HCT116 (cell line): ENCODE data around the gene LDLRAD4. TPM values are rescaled to one million over a fixed set of nuclear protein-coding genes. Genes with fewer than 3 reads are reported as not detected.

Experiments used
- ATAC-seq: fragments of 200-7000 bp; cut with Tn5 transposase; 2 replicates; pipeline ENCODE4 v1.9.1; 2020; ENCODE audit warnings: mild to moderate bottlenecking, moderate library complexity
- BruUV-seq: library from RNA; stranded (reverse); fragments of 400-500 nt; replicated peaks from 2 replicates; lab custom pipeline; 2021; lab: Mats Ljungman, UMichigan
- CTCF ChIA-PET: fragments of 300-600 bp; sonication (Branson Sonifier 250); formaldehyde crosslinking; loops from one replicate; lab custom pipeline; 2021; ENCODE audit warnings: antibody characterized with exemption; lab: Charles Lee
- POLR2A ChIA-PET: fragments of 300-600, 350-600 bp; sonication (Branson Sonifier 250); formaldehyde crosslinking; loops from one replicate; lab custom pipeline; 2021; ENCODE audit warnings: antibody characterized with exemption; lab: Charles Lee
- RAD21 ChIA-PET, 2 experiments: fragments of 300-600 bp; sonication (Branson Sonifier 250); formaldehyde crosslinking; loops; one replicate each; lab custom pipeline; 2023; ENCODE audit warnings: low total read pairs in 2 of 2; ENCODE audit not compliant: uncharacterized antibody in 2 of 2, unreplicated experiment in 2 of 2, low non-redundant PET in 1 of 2; lab: Charles Lee
- DNase-seq: peaks from one replicate; pipeline ENCODE4 v3.0.0-alpha.2; 2010; ENCODE audit warnings: low read depth, low spot score
- H2AFZ ChIP-seq: fragments of 200-600 bp; shearing (Covaris generic), sonication (generic); 2 replicates; pipeline ENCODE4 v1.6.1; 2017; ENCODE audit warnings: low read depth, mixed run types, mixed read lengths, antibody characterized with exemption, low read length; ENCODE audit not compliant: poor library complexity, severe bottlenecking
- H3K27ac ChIP-seq: 2 replicates; pipeline ENCODE4 v1.5.1; 2012; ENCODE audit warnings: low read depth, low read length
- H3K27me3 ChIP-seq: fragments of 200-600 bp; sonication (generic); 2 replicates; pipeline ENCODE4 v1.6.1; 2016; ENCODE audit warnings: mixed run types, low read length, mixed read lengths; ENCODE audit not compliant: insufficient read depth
- H3K36me3 ChIP-seq, 2 experiments: fragments of 200-500 bp in 1 of 2; fragments of 200-600 bp in 1 of 2; sonication (Bioruptor generic) in 1 of 2; sonication (generic) in 1 of 2; 2 replicates each; pipeline versions ENCODE4 v1.5.1 to v1.6.1; 2014 to 2016; ENCODE audit warnings: low read length in 2 of 2, inconsistent platforms in 1 of 2, mixed read lengths in 1 of 2, mixed run types in 1 of 2; ENCODE audit not compliant: insufficient read depth in 2 of 2, control insufficient read depth in 1 of 2
- H3K4me1 ChIP-seq, 2 experiments: fragments of 200-600 bp in 1 of 2; sonication (generic) in 1 of 2; 2 replicates each; pipeline versions ENCODE4 v1.5.1 to v1.6.1; 2012 to 2017; ENCODE audit warnings: low read length in 2 of 2, inconsistent platforms in 1 of 2, mild to moderate bottlenecking in 1 of 2, mixed read lengths in 1 of 2, mixed run types in 1 of 2, moderate library complexity in 1 of 2; ENCODE audit not compliant: insufficient read depth in 2 of 2, control insufficient read depth in 1 of 2
- H3K4me2 ChIP-seq: fragments of 200-600 bp; sonication (generic); 2 replicates; pipeline ENCODE4 v1.6.1; 2017; ENCODE audit warnings: mixed run types, low read length, mixed read lengths
- H3K4me3 ChIP-seq, 2 experiments: fragments of 200-600 bp in 1 of 2; sonication (generic) in 1 of 2; replicated peaks in 1 of 2; 2 replicates each; pipeline ENCODE4 v1.5.1; 2011 to 2016; ENCODE audit warnings: low read length in 2 of 2, control low read depth in 1 of 2, low read depth in 1 of 2, mild to moderate bottlenecking in 1 of 2, mixed read lengths in 1 of 2, mixed run types in 1 of 2
- H3K79me2 ChIP-seq: fragments of 200-600 bp; sonication (generic); 2 replicates; pipeline ENCODE4 v1.6.1; 2017; ENCODE audit warnings: mild to moderate bottlenecking, mixed run types, low read length, moderate library complexity, mixed read lengths; ENCODE audit not compliant: insufficient read depth
- H3K9ac ChIP-seq: fragments of 200-600 bp; sonication (generic); 2 replicates; pipeline ENCODE4 v1.6.1; 2016; ENCODE audit warnings: low read length, mixed read lengths
- H3K9me2 ChIP-seq: fragments of 200-600 bp; sonication (generic), shearing (Covaris generic); 2 replicates; pipeline ENCODE4 v1.6.1; 2017; ENCODE audit warnings: mixed run types, mild to moderate bottlenecking, moderate library complexity; ENCODE audit not compliant: insufficient read depth
- H3K9me3 ChIP-seq, 2 experiments: fragments of 200-500 bp in 1 of 2; fragments of 200-600 bp in 1 of 2; sonication (Bioruptor generic) in 1 of 2; sonication (generic) in 1 of 2; 2 replicates each; pipeline ENCODE4 v1.6.1; 2014 to 2017; ENCODE audit warnings: low read length in 2 of 2, mixed read lengths in 2 of 2, inconsistent platforms in 1 of 2, low read depth in 1 of 2, mild to moderate bottlenecking in 1 of 2, mixed run types in 1 of 2, moderate library complexity in 1 of 2; ENCODE audit not compliant: control insufficient read depth in 1 of 2, insufficient read depth in 1 of 2
- H4K20me1 ChIP-seq: fragments of 200-600 bp; sonication (generic), shearing (Covaris generic); 2 replicates; pipeline ENCODE4 v1.6.1; 2017; ENCODE audit warnings: mixed run types, mild to moderate bottlenecking, moderate library complexity; ENCODE audit not compliant: insufficient read depth
- ATF3 ChIP-seq: IDR thresholded peaks from 2 replicates; pipeline ENCODE4 v1.6.1; 2012
- CEBPB ChIP-seq: IDR thresholded peaks from 2 replicates; pipeline ENCODE4 v1.6.1; 2012; ENCODE audit warnings: low read depth
- CTCF ChIP-seq, 3 experiments: fragments of 200-600 bp in 1 of 3; sonication (generic) in 1 of 3; IDR thresholded peaks in 2 of 3; conservative IDR thresholded peaks in 1 of 3; 2 replicates each; pipeline ENCODE4 v1.5.1; 2012 to 2017; ENCODE audit warnings: low read depth in 2 of 3, low read length in 2 of 3, antibody characterized with exemption in 1 of 3, borderline replicate concordance in 1 of 3, control low read depth in 1 of 3, mild to moderate bottlenecking in 1 of 3, mixed read lengths in 1 of 3, mixed run types in 1 of 3, moderate library complexity in 1 of 3; ENCODE audit not compliant: insufficient read depth in 1 of 3
- POLR2AphosphoS5 ChIP-seq: IDR thresholded peaks from 2 replicates; pipeline ENCODE4 v1.6.1; 2011; ENCODE audit warnings: mild to moderate bottlenecking, low read depth, low read length, moderate library complexity
- RAD21 ChIP-seq: IDR thresholded peaks from 2 replicates; pipeline ENCODE4 v1.6.1; 2012; ENCODE audit warnings: low read depth, mild to moderate bottlenecking
- SIN3A ChIP-seq: IDR thresholded peaks from 2 replicates; pipeline ENCODE4 v1.6.1; 2012; ENCODE audit warnings: low read depth
- YY1 ChIP-seq: IDR thresholded peaks from 2 replicates; pipeline ENCODE4 v1.6.1; 2011; ENCODE audit warnings: low read length, low read depth, moderate library complexity, mild to moderate bottlenecking; ENCODE audit not compliant: insufficient replicate concordance; ENCODE audit errors: extremely low read depth
- ZBTB33 ChIP-seq: IDR thresholded peaks from 2 replicates; pipeline ENCODE4 v1.6.1; 2011; ENCODE audit warnings: mild to moderate bottlenecking, low read length, moderate library complexity; ENCODE audit not compliant: insufficient replicate concordance; ENCODE audit errors: extremely low read depth
- ZFX ChIP-seq: fragments of 450-650 bp; IDR thresholded peaks from 2 replicates; pipeline ENCODE4 v1.6.1; 2017
- intact Hi-C: fragments of 100-400 bp; cut with micrococcal nuclease; formaldehyde crosslinking; loops from 2 replicates; pipeline ENCODE4 v1.10.0; 2022
- total RNA-seq: library from RNA; stranded (reverse); gene quantifications from one replicate; pipeline ENCODE4 v1.2.1, GENCODE V29; 2021; ENCODE audit not compliant: unreplicated experiment

LDLRAD4 gene
- total RNA-seq, 1 experiment from 2014 or later, result 1.2 TPM

- Histone ChIP-seq H3K9me2 (no peaks in the 10 kb centered on the region), H3K9me3 (no peaks in the 10 kb centered on the region)
- BruUV-seq, result no TSS peak
- POLR2A ChIA-PET, result no interaction called here
- TF ChIP-seq ATF3 (no peak), CTCF (IDR thresholded peaks at IDR 0.05 in 2 of 3, conservative IDR thresholded peaks at IDR 0.05 in 1 of 3; ENCODE audit: borderline replicate concordance in 1 of 3, insufficient read depth in 1 of 3, low read depth in 2 of 3, low read length in 2 of 3) (peak; percentile 52 to 74 (median 70); a peak in 5 of 6 replicates), RAD21 (peak; percentile 68)
- TF ChIP-seq, all 23 proteins: peak for 2
- intact Hi-C loops, result loop anchor here (1.0 to 5.0 kb wide), 2 partner anchors 72 to 244 kb away; no protein-coding TSS in a partner anchor
- peaks cover 15% of the 10 kb centered on the region for H3K27me3 ChIP-seq
- H3K36me3 ChIP-seq, result no peaks in the 10 kb centered on the region
- H3K4me2 ChIP-seq, result no peak overlapping the region
- DNase-seq, result peak; percentile 31
- H3K9ac ChIP-seq, result no peak overlapping the region
- no peaks in the 10 kb centered on the region for H3K79me2 ChIP-seq
- H2AFZ ChIP-seq, result peak overlapping the region; percentile 11
- ATAC-seq, result peak; percentile 99
- no peak overlapping the region for H3K27ac ChIP-seq
- ChIA-PET CTCF (interaction anchor here (0.6 to 1.8 kb wide), 5 partner anchors 13 to 342 kb away, joined by 3 to 9 read pairs (median 3); no protein-coding TSS in a partner anchor), RAD21 (interaction anchor here in 1 of 2 experiments (1.2 kb wide), 1 partner anchor 242 kb away, joined by 6 read pairs; no protein-coding TSS in a partner anchor)
- no peaks in the 10 kb centered on the region for H4K20me1 ChIP-seq
- H3K4me1 ChIP-seq, result no peaks in the 10 kb centered on the region
- no peak overlapping the region for H3K4me3 ChIP-seq
These were observed 339.6 kb downstream of the LDLRAD4 start for GRCh38 chr18:13558124-13558523.

GRCh38 chr18:13558790-13559189, 340.2 kb downstream of the LDLRAD4 start:
- peaks cover 17% of the 10 kb centered on the region for H3K27me3 ChIP-seq
- POLR2A ChIA-PET, result no interaction called here
- no TSS peak for BruUV-seq
- TF ChIP-seq POLR2AphosphoS5, result no peak
- TF ChIP-seq ZBTB33, result no peak
- TF ChIP-seq CTCF (IDR thresholded peaks at IDR 0.05 in 2 of 3, conservative IDR thresholded peaks at IDR 0.05 in 1 of 3; ENCODE audit: borderline replicate concordance in 1 of 3, insufficient read depth in 1 of 3, low read depth in 2 of 3, low read length in 2 of 3), result no peak
- TF ChIP-seq SIN3A, result no peak
- no peak for TF ChIP-seq YY1
- no peak for TF ChIP-seq ATF3
- TF ChIP-seq CEBPB, result no peak
- no peak for TF ChIP-seq ZFX

More at GRCh38 chr18:13558790-13559189, 340.2 kb downstream of the LDLRAD4 start:
- no peaks in the 10 kb centered on the region for H3K79me2 ChIP-seq
- H2AFZ ChIP-seq, result no peak overlapping the region
- H3K4me1 ChIP-seq, result no peaks in the 10 kb centered on the region
- H3K4me3 ChIP-seq, result no peak overlapping the region
- no peaks in the 10 kb centered on the region for H3K36me3 ChIP-seq
- CTCF ChIA-PET, result interaction anchor here (0.6 to 1.8 kb wide), 5 partner anchors 13 to 342 kb away, joined by 3 to 9 read pairs (median 3); no protein-coding TSS in a partner anchor
- intact Hi-C loops, result loop anchor here (1.0 to 5.0 kb wide), 2 partner anchors 72 to 244 kb away; no protein-coding TSS in a partner anchor
- no peak overlapping the region for H3K4me2 ChIP-seq
- no peak overlapping the region for H3K27ac ChIP-seq
- RAD21 ChIA-PET, result interaction anchor here in 1 of 2 experiments (1.2 kb wide), 1 partner anchor 242 kb away, joined by 6 read pairs; no protein-coding TSS in a partner anchor
- H3K9me2 ChIP-seq, result no peaks in the 10 kb centered on the region
- no peaks in the 10 kb centered on the region for H4K20me1 ChIP-seq
- ATAC-seq (no peak), DNase-seq (no peak)
- no peaks in the 10 kb centered on the region for H3K9me3 ChIP-seq
- no peak overlapping the region for H3K9ac ChIP-seq
